NCI-H446 treated with DMSO at 0.1 percent for 48 hours (cell line): ENCODE data around the gene PDE2A.
"Not testable (repeated sequence)": the region's sequence is repeated elsewhere in the genome, so short reads cannot be mapped to it uniquely, and the experiment has no call there.

Source experiments
- DNase-seq: peaks from one replicate; lab custom pipeline; 2025; lab: John Stamatoyannopoulos, UW

Gene PDE2A

GRCh38 chr11:72576661-72577060 lies 97.6 kb downstream of the PDE2A start:
- DNase-seq: no peak

GRCh38 chr11:72576243-72576595 lies 98.0 kb downstream of the PDE2A start:
- DNase-seq: no peak

DNA sequence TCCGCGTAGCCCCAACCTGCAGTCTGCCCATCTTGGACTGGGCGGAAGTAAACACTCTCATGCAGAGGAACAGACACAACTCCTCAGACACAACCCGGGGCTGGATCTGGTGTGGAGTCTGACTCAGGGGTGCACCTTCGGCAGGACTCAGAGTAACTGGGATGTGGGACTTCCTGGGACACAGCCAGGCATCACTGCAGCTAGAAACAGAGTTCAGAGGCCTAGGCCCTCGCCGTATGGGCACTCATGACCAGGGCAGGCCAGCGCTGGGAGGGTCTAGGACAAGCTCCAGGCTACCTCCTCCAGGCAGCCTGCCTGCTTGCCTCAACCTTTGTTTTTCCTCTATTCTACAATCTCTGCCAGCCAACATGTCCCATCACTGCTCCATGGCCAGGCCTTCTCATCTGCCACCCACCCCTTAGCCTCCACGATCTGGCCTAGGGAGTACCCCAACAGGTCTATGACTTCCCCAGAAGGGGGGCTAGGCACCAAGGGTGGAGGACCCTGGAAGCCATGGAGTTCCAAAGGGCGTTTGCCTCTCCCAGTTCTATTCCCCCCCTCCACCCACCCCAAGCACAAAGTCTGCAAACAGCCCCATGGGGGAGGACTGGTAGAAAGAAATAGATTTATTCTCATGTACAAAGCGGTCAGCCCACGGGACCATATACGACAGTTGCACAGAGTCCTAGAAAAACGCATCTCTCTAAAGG lies 98.5 kb downstream of the PDE2A start:
- DNase-seq: no peak

DNA sequence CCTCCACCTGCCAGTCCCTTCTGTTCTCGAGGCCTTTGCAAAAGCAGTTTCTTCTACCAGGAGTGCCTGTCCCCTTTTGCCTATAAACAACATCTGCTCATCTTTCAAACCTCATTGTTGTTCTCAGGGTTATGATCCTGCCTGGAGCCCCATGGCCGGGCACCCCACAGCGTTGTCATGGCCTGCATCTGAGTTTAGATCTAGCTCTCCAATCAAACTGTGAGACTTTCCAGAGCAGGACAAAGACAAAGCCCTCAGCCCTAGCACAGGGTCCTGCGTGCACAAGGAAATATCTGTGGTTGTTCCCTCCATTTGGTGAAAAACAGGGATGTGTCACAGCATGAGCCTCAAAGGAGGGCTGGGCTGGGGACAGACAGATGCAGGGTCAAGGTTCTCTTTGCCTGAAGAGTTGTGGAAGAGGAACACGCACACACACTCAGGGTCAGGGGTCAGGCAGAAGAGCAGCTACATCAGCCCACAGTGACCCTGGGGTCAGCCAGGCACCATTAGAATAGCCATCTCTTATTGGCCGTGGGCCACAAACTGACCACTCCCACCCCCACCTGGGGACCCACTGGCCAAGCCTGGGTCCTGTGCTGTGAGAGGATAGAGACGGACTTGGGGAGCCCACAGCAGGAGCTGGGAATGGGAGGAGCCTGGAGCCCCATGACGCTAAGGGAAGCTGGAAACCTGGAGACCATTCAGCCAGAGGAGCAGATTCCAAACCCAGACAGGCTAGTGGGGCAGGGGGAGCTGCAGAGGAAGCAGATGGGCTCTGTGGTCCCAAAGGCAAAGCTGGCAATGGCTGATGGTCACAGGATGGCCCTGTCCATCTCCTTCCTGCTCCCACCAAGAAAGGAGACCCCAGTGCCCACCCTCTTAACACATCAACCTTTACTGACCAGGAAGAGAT lies 99.4 kb downstream of the PDE2A start:
- DNase-seq: no peak

DNA sequence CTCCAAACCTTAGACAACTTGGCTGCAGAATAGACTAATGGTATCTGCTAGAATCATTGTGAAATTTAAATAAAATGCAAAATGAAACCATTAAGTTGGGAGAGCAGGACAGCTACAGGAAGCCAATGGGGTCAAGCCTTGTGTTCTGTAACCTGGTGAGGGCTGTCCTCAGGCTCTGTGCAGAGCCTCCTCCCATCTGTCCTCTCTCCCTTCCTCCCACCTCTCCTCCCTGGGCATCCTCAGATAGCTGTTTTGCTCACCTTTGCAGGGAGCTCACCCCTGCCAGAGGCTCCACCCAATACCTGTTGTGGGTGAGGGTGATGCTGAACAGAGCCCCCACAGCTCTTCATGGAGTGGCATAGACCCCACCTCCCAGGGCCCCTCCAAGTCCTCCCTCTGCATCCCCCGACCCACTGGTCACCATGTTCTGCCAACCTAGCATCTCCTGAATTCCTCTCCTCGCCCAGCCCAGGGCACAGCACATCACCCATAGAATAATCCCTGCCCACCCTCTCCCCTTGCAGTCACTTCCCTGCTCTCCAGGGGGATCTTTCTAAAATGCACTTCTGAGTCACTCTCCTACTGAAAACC lies 100.3 kb downstream of the PDE2A start:
- no peak for DNase-seq

DNA sequence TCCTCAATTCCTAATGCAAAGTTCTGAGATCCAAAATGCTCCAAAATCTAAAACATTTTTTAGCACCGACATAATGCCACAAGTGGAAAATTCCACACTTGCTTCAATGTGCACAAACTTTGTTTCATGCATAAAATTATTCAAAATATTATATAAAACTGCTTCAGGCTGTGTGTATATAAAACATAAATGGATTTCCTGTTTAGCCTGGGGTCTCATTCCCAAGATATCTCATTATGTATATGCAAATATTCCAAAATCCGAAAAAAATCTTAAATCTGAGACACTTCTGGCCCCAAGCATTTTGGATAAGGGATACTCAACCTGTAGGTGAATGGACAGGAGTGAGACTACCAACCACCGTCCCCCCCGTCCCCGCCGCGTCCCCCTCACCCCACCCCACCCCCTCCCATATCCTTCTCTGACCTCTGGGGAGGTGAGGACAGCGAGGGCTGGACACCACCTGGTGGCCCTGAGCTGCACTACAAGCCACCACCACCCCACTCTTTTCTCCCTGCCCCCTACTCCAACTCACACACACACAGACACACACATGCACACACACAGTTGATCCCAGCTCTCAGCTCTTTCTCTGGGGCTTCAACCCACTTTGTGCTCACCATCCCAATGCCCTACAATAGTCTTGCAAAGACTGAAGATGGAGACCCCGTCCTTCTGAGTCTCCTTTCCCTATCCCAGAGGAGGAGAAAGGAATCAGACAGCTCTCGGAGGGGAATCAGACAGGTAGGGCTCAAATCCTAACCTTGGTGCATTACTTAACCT lies 101.0 kb downstream of the PDE2A start:
- DNase-seq: no peak

DNA sequence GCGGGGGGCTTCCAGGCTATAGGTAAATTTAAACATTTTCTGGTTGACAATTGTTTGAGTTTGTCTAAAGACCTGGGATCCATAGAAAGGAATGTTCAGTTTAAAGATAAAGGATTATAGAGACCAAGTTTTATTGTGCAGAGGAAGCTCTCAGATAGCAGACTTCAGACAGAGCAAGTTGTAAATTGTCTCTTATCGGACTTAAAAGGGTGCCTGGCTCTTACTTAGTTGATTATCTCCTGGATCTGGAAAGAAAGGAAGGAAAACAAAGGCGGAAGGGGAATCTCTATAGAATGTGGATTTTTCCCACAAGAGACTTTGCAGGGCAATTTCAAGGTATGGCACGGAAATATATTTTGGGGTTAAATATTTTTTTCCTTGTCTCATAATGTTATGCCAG lies 101.7 kb downstream of the PDE2A start:
- not testable (repeated sequence) for DNase-seq

DNA sequence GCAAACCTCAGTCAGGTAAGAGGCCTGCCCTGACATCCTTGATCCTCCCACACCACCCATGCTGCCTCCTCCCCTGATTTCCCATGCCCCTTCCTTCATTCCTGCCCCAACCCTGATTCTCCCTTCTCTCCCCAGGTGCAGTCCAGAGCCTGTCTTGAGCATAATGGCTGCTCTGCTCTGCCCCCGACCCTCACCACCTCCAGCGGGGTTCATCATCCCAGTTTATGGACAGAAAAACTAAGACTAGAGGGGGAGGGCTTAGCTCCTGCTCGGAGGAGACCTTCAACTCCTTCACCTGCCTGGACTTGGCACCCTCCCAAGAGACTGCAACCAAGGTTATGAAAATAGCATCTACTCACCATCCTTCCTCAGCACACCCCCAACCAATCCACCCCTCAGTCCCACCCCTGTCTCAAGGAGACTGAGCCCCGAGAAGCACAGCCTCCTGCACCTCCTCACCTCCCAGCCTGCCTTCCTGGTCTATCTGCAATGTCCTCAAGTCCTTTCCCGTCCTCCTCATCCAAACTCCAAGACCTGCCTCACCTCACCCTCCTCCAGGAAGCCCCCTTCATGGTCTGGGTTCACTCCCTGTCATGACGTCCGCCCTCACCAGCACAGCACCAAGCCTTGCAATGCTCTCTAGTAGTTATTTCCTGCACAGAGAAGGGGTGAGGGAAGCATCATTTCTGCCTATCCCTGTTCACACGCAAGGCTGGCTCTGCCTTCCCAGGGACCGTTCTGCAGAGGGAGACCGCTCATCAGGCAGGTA lies 103.1 kb downstream of the PDE2A start:
- no peak for DNase-seq

DNA sequence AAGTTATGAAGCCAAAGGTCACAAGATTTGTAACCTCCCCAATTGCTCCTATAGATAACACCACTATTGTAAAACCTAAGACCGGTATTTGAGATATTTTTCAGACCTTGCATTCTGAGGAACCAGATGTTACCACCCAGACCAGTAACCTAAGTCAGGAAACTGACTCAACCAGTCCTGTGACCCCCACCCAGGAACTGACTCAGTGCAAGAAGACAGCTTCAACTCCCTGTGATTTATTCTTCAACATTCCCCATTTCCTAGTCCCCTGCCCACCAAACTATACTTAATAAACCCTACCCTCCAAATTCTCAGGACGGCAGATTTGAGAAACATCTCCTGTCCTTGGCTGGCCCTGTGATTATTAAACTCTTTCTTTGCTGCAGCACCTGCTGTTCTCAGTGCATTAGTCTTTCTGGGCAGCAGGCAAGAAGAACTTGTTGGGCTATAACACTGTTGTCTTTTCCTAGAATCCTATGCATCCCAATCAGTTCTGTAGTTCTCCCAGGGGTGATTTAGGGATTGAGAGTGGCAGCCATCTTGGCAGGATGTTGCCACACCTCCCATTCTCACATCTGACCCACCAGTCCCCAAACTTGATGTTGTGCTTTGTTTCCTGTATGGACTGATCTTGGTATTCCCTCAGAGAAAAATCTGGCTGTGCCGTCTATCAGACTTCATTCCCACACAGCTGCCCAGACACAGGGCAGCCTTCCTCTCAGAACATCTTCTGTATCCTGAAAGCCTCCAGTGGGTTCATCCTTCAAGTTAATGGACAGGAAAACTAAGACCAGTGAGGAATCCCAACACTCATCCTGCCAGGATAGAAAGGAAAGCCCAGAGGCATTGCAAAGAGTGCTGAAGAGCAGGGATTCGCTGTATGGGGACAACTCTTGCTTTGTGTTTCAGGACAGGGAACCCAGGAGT lies 104.0 kb downstream of the PDE2A start:
- no peak for DNase-seq

- DNase-seq: no peak
These were observed 105.4 kb downstream of the PDE2A start for GRCh38 chr11:72568861-72569260.

GRCh38 chr11:72562431-72562830 lies 111.8 kb downstream of the PDE2A start:
- DNase-seq: no peak

- DNase-seq: no peak
These were observed 112.4 kb downstream of the PDE2A start for GRCh38 chr11:72561856-72562255.

GRCh38 chr11:72560864-72561263 lies 113.4 kb downstream of the PDE2A start:
- DNase-seq: not testable (repeated sequence)

GRCh38 chr11:72556433-72556832 lies 117.8 kb downstream of the PDE2A start:
- DNase-seq: no peak

DNA sequence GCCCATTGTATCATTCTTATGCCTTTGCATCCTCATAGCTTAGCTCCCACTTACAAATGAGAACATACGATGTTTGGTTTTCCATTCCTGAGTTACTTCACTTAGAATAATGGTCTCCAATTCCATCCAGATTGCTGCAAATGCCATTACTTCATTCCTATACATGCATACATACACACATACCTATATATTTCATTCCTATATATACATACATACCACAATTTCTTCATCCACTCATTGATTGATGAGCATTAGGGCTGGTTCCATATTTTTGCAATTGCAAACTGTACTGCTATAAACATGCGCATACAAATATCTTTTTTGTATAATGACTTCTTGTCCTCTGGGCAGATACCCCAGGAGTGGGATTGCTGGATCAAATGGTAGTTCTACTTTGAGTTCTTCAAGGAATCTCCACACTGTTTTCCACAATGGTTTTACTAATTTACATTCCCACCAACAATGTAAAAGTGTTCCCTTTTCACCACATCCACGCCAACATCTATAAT lies 119.2 kb downstream of the PDE2A start:
- not testable (repeated sequence) for DNase-seq

DNA sequence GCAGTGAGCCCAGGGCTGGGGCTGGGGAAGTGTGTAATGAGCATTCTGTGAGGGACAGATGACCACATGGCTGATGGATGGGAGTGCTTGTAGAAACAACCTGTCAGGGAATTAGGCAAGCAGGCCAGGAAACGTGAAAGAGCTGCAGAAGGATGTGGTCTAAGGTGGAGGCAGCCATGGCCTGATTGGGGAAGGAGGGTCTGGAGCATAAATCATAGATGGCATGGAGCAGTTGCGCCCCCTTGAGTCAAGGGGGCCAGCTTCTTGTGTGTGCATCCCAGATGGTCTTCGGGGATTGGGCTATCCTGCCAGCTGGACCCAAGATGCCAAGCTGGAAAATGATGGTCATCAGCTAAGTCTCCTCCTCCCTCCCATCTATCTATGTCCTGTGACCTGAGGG lies 120.5 kb downstream of the PDE2A start:
- no peak for DNase-seq

- DNase-seq: no peak
These were observed 121.8 kb downstream of the PDE2A start for GRCh38 chr11:72552399-72552910.

- no peak for DNase-seq
These were observed 122.7 kb downstream of the PDE2A start for GRCh38 chr11:72551571-72551970.

DNA sequence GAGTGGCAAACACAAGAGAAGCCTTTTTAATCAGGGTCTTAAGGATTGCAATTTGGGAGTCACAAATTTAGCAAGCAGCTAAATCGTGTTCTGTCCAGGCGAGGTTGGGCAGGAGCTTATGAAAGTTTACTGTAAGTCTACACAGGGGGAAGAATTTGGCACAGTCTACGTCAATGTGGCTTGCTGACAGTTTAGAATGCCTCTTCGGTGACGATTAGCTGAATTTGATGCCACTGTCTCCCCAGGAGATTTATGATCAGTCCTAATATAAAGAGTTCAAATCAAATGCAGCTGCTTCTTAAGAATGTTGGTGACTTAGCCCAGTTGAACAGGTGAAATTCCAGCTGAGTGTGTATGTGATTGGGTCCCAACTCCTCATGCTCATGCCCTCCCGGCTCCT lies 125.8 kb downstream of the PDE2A start:
- no peak for DNase-seq

GRCh38 chr11:72546866-72547265 lies 127.4 kb downstream of the PDE2A start:
- DNase-seq: no peak
